ENCODE results near the gene ESAM.

GRCh38 chr11:124763156-124763947 lies 1.3 kb upstream of the ESAM start:
- TF ChIP-seq REST (IDR thresholded peaks at IDR 0.05) (no peak), RAD21 (IDR thresholded peaks at IDR 0.05) (peak; percentile 77 to 81), CTCF (IDR thresholded peaks at IDR 0.05; ENCODE audit: low read depth, low read length, missing input control) (peak; percentile 85), TAF1 (conservative IDR thresholded peaks at IDR 0.05) (no peak), SP1 (IDR thresholded peaks at IDR 0.05) (no peak), GABPA (IDR thresholded peaks at IDR 0.05 in 1 of 2, conservative IDR thresholded peaks at IDR 0.05 in 1 of 2) (no peak), MAX (IDR thresholded peaks at IDR 0.05) (no peak), NR2F2 (IDR thresholded peaks at IDR 0.05) (no peak), YY1 (IDR thresholded peaks at IDR 0.05) (no peak), JUND (IDR thresholded peaks at IDR 0.05) (no peak), EGR1 (IDR thresholded peaks at IDR 0.05; ENCODE audit: low read depth in 2 of 2) (no peak)
- TF ChIP-seq, protein P1, sequence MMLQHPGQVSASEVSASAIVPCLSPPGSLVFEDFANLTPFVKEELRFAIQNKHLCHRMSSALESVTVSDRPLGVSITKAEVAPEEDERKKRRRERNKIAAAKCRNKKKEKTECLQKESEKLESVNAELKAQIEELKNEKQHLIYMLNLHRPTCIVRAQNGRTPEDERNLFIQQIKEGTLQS (IDR thresholded peaks at IDR 0.05): no peak
- TF ChIP-seq, protein P2, sequence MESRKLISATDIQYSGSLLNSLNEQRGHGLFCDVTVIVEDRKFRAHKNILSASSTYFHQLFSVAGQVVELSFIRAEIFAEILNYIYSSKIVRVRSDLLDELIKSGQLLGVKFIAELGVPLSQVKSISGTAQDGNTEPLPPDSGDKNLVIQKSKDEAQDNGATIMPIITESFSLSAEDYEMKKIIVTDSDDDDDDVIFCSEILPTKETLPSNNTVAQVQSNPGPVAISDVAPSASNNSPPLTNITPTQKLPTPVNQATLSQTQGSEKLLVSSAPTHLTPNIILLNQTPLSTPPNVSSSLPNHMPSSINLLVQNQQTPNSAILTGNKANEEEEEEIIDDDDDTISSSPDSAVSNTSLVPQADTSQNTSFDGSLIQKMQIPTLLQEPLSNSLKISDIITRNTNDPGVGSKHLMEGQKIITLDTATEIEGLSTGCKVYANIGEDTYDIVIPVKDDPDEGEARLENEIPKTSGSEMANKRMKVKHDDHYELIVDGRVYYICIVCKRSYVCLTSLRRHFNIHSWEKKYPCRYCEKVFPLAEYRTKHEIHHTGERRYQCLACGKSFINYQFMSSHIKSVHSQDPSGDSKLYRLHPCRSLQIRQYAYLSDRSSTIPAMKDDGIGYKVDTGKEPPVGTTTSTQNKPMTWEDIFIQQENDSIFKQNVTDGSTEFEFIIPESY (IDR thresholded peaks at IDR 0.05): no peak

Measured in liver (tissue), 3 donors.